Umbilical cord (tissue), 2 donors: Measurements from ENCODE around the gene RMND5B. TPM values are rescaled to one million over a fixed set of nuclear protein-coding genes. Genes with fewer than 3 reads are reported as not detected.
"Not testable (repeated sequence)": the region's sequence is repeated elsewhere in the genome, so short reads cannot be mapped to it uniquely, and the experiment has no call there.

Experiments
- DNase-seq: peaks from one replicate; pipeline ENCODE4 v3.0.0-alpha.2; 2015; ENCODE audit warnings: low spot score
- total RNA-seq: library from RNA; depleted of rRNA; stranded (reverse); fragments of >200 nt; gene quantifications from one replicate; pipeline ENCODE4 v1.2.3, GENCODE V29; 2014; ENCODE audit warnings: low replicate concordance; ENCODE audit not compliant: insufficient read depth

The RMND5B gene
- total RNA-seq, 1 donor from 2014 or later, result 15.6 TPM

DNA sequence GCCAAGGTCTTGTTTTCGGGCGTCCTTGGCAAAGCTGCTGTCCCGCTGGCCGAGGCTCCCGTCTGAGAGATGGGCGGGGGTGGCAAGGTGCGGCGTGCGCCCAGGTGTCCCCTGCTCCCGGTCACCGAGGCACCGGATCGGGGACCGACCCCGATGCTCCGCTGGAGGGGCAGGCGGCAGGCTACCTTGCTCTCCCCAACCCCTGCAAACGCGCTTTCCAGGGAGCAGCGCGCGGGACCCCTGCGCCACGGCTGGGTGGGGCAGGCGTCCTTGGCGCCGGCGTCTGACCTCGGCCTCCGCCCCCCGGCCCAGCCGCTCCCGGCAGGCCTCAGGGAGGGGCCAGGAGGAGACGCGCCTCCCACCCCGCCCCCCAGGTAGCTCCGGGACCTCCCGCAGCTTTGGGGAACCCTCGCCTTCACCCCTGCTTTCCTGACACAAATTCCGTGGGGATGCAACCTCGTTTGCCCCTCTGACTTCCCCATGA is 16.9 kb upstream of the RMND5B start:
- DNase-seq, result no peak

DNA sequence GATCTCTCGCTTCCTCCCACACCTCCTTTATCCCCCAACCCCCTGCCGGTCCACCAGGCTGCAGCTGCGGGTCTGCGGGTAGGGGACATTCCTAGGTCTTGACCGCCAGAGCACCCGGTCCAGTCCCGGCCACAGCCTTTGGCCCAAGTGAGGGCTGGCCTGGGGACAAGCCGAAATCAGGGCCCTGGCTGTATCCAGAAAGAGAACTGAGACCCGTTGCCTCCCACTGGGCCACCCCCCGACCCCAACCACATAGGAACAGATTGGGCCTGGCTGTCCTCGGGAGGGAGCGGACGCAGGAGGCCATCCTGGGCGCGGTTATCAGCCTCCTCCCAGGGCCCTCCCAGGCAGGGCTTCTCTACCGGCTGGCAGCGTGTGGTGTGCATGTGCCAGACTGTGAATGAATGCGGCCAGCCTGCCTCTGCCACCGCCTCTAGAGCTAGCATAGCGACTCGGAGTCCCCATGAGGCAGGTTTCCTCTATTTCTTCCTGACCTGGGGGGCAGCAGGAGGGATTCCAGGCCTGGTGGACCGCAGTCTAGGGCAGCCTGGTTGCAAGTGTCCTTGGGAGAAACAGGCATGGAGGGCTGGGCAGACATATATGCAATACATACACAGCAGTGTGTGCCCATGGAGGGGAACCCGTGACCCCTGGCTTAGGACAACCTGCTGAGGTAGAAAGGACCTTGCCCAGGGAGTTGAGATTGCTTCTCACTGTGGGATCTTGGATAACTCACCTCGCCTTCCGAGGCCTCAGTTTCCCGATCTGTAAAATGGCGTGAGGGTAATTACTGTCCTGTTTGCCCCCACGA is 16.3 kb upstream of the RMND5B start:
- no peak for DNase-seq

DNA sequence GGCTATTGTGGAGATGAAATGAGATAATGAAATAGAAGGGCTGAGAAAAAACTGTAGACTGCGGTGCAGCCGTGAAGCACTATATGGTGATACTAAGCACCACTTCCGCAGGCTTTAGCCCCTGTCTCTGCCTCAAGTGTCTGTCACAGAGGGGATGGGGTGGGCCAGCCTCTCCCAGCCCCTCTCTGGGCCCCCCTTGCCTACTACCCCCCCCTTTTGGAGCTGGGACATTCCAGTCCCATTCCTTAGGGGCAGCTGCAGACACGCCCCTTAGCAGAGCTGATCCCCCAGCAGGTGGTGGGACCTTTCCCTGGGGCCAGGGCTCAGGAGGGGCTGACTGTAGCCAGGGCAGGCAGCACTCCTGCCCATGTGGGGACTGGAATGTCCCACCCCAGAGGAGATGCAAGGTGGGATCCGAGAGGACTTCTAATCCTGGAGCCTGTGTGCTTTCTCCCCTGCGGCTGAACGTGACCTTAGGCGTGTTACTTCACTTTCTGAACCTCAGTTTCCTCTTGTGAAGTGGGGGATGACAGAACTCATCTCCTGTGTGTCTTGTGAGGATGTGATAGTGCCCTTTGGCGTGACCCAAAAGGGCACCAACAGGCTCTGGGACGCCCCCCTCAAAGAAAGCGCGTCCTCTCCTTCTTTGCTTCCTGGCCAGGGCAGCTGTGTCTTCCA is 15.5 kb upstream of the RMND5B start:
- no peak for DNase-seq

DNA sequence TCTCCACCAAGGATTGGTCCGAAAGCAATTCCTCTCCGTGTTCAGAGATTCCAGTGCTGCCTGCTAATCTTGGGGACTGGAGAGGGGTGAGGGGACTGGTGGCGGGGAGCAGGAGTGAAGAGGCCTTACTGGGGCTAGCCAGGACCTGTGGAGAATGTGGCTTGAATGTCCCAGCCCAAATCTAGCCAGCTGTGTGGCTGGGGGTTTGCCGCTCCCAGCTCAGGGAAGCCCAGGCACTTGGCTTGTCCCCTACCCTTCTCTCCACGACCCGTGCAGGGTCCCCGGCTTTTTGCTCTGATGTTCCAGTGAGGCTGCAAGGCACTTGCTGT is 15.0 kb upstream of the RMND5B start:
- DNase-seq, result no peak

DNA sequence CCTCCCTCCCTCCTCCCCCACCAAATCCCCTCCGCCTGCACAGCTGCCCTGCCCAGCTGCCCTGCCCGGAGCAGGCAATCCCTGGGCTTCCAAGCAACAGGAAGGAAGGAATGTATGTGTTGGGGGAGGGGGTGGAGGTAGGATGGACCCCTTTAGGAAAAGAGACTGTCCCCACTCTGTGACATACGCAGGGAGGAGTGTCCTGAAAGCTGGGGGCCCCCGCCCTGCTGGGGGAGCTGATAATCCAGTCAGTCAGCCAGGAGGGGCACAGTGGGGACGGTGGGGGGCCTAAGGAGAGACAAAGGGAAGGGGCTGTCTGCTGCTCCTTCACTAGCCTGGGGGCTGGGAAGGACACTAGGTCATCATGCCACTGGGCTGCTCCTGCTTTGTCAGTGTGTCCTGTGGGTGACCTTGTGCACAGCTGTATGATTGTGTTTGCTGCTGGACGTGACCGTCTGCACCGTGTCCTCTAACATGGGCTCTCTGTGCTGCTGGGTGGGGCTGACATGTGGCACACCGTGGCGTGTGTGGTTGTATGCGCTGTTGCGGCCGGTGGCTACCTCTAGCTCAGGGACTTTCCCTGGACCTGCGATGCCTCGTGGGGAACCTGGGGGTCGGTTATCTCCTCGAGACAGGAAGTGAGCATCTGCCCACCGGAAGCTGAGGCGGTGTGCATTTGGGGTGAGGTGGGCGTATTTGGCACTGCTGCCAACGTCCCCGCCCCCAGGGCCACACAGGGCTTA is 14.5 kb upstream of the RMND5B start:
- no peak for DNase-seq

DNA sequence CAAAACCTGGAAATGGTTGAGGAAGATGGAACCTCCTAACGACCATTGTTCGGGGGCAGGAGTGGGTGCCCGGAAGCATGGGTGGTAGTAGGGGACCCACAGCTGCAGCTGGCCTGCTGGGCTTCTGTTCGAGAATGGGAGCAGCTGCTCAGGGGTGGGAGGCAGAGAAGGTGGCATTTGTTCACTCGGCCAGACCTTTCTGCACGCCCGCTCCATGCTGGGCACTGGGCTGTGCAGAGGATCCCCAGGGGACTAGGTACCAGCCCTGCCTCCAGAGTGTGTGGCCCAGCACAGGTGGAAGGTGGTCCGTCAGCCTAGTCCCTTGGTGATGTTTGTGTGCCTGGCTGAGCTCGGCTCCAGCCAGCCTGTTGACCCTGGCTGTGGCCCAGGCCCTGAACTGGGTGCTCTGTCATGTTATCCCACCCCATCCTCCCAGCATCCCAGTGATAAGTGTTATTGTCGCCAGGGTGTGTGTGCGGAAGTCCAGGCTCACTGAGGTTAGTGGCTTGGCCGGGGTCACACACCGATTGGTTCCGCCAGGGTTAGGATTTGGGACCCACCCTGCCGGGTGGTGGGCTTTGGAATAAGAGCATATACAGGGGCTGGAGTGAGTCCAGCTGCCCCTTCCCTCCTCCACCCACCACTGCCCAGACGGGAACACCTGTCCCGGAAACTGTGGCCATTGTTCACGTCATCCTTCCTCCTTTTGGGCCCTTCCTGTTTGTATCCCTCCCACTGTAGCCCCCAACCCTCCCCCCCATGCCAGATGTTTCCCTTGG is 12.7 kb upstream of the RMND5B start:
- DNase-seq, result no peak

DNA sequence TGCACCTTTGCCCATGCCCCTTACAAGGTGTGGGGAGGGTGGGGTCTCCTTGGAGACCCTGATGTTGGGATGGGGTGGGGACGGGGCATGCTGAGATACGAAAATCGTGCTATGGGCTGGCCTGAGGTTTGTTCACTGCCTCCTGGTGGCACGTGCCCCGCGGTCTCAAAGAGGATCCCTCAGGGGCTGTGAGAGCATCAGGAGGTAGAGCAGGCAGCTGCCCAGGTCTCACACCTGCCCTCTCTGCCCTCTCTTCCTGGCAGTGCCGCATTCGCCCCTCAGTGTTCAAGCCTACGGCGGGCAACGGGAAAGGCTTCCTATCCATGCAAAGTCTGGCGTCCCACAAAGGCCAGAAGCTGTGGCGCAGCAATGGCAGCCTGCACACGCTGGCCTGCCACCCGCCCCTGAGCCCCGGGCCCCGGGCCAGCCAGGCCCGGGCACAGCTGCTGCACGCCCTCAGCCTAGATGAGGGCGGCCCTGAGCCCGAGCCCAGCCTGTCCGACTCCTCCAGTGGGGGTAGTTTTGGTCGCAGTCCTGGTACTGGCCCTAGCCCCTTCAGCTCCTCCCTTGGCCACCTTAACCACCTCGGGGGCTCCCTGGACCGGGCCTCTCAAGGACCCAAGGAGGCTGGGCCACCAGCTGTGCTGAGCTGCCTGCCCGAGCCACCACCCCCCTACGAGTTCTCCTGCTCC is 10.8 kb upstream of the RMND5B start:
- DNase-seq, result no peak

DNA sequence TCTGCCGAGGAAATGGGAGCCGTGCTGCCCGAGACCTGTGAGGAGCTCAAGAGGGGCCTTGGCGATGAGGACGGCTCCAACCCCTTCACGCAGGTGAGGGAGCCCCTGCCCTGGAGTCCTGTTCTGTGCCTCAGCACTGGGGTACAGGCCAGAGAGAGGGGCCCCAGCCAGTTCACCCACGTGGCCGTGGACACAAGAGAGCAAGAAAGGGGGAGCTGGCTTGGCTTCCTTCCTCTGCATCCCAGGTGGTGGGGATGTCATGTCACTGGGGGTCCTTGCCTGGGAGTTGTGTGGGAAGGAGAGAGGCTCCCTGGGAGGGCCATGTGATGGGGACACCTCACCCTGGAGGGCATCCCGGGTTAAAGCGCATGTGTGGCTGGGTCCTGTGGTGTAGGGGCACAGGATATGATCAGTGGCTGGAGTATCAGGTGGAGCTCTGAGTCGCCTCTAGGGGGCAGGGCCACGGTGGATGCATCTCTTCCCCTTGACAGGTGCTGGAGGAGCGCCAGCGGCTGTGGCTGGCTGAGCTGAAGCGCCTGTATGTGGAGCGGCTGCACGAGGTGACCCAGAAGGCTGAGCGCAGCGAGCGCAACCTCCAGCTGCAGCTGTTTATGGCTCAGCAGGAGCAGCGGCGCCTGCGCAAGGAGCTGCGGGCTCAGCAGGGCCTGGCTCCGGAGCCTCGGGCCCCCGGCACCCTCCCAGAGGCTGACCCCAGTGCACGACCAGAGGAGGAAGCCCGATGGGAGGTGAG is 10.0 kb upstream of the RMND5B start:
- peak; percentile 47 for DNase-seq

DNA sequence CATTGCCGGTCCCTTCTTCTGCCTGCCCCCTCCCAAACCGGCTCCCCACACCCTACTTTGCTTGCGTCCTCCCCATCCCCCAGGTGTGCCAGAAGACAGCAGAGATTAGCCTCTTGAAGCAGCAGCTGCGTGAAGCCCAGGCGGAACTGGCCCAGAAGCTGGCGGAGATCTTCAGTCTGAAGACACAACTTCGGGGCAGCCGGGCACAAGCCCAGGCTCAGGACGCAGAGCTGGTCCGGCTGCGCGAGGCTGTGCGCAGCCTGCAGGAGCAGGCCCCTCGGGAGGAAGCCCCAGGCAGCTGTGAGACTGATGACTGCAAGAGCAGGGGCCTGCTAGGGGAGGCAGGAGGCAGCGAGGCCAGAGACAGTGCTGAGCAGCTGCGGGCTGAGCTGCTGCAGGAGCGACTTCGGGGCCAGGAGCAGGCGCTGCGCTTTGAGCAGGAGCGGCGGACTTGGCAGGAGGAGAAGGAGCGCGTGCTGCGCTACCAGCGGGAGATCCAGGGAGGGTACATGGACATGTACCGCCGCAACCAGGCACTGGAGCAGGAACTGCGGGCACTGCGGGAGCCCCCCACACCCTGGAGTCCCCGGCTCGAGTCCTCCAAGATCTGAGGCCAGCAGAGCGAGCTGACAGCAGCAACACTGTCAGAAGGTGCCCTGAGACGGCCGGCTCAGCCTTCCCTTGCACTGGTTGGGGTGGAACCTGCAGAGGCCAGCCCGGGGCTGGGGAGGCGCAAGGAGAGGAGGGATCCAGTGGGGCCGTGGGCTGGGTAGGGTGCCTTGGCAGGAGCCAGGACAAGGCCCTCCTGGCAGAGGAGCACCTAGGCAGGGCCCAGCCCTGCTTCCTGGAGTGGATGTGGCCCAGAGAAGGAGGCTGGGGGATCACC is 9.2 kb upstream of the RMND5B start:
- DNase-seq, result no peak

DNA sequence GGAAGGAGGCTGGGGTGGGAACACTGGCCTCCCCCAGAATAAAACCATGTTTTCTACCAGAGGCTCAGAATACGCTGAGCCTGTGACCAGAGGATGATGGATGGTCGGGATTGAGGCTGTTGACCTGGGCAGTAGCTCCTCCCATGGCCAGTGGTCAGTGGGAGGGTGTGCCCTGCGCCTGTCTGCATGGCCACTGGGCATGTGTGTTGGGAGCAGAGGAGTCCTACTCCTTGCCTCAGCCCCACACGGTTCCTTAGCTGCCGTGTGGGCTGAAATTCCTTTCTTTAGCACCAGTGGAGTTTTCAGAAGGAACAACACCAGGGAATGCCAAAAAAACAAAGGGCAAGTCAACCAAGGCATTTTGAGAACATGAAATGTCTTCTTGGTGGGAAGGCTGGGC is 8.5 kb upstream of the RMND5B start:
- no peak for DNase-seq

DNA sequence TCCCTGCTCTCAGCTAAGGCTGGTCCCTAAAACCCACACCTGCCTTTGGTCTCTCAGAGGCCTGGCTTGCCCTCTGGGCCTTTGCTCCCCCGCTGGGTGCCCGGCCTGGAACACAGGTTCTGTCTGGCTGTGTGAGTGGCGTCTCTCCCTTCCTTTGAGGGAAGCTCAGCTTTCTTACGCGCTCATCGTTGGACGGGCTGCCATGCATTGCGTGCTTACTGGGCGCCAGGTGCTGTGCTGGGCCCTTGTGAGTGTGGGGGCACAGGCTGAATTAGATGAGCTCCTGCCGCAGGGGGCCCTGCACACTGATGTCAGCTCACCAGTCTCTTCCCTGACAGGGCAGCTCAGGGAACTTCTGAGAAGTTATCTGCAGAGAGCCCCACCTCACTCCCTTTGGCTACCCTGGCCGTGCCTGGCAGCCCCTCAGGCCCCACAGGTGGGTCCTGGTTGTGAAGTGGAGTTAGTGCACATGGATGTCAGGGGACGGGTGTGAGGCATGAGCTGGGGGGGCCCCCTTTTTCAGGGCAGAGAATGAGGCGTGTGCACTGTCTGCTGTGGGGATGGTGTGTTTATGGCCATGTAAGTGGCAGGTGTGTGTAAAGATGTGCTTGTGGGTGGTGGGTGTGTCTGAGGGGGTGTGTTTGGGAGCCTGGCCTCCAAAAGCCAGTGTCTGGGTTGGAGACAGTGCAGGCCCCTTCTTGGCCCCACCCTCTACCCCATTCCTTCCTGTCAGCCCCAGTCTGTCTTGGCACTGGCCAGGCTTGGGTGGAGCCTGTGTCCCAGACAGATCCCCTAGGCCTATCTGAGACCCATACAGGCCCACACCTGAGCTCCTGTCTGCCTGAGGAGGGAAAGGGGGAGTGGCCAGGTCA is 7.5 kb upstream of the RMND5B start:
- DNase-seq, result peak; percentile 58

DNA sequence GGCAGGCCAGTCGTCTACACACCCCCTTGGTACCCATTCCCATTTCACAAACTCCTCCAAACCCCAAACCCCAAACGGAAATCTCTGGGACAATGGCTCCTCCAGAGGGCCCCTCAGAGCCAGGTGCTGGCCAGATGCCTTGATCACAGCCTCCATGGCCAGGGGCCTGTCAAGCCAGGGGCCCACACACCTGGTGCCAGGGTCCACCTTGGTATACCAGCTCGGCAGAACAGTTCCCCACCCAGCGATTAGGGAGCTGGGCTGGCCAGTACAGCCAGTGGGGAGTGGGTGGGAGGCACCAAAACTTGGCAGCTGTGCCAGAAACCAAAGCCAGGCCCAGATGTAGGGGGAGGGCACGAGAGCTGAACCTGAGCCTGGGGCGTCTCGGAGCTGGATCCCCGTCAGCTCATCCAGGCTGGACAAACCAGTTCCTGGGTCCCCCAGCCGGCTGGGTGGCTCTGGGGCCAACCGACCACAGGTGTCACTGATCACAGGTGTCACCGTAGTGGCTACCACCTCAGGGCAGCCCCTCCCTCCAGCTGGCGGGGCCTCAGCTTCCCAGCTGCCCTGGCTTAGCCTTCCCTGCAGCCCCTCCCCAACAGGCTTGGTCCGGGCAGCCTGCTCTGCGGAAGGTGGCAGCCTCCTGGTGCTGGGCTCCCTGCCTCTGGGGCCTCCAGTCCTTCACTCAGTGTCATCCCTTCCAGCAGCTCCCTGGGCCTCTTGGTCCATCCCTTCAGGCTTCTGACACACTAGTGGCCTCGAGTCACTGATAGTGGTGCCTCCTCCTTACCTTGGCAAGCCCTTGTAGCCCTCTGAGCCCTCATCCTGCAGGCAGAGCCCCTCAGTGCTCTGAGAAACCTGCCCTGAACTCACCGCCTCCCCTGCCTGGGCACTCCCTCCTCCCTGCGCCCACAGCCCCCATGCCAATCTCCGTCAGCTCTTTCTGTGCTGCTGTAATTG is 6.6 kb upstream of the RMND5B start:
- peak; percentile 52 for DNase-seq

DNA sequence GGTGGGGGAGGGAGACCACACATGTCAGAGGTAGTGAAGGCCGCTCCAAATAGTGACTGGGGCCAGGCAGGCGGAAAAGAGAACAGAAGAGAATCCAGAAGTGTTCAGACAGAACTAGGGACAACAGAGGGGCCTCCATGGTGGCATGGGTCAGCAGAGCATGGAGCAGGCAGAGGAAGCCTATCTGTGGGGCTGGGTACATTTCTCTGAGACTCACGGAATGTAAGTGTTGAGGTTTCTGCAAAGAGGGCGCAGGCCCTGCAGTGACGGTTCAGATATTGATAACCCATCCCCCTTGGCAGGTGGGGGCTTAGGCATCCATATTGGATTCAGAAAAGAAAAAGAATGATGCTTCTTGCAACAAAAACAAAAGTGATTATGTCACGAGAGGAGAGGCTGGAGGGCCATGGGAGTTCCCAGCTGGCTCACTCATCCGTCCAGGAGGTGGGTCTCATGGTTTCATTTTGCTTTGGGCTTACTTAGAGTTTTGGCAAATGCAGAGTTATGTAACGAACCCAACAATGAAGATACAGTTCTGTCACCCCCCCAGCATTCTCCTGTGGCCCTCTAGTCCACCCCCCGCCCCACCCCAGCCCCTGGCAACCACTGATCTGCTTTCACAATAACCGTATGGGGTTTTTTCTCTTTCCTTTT is 5.4 kb upstream of the RMND5B start:
- DNase-seq, result no peak

DNA sequence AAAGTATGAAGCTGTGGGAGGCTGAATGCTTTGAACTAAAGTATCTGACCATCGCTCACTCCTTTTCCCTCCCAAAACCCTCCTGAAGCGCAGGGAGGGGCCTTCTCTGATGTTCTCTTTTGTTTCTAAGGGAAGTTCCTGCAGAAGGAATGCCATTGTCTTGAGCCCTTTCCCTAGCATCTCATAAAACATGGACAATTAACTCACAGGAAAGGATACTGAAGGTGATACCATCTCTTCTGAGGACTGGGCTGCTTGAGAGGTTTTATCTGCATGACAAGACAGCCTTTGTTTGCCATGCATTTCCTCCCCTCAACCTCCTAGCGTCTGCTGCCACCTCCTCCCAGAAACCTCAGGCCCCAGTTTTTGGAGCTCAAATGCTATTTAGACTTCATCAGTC is 4.3 kb upstream of the RMND5B start:
- no peak for DNase-seq

DNA sequence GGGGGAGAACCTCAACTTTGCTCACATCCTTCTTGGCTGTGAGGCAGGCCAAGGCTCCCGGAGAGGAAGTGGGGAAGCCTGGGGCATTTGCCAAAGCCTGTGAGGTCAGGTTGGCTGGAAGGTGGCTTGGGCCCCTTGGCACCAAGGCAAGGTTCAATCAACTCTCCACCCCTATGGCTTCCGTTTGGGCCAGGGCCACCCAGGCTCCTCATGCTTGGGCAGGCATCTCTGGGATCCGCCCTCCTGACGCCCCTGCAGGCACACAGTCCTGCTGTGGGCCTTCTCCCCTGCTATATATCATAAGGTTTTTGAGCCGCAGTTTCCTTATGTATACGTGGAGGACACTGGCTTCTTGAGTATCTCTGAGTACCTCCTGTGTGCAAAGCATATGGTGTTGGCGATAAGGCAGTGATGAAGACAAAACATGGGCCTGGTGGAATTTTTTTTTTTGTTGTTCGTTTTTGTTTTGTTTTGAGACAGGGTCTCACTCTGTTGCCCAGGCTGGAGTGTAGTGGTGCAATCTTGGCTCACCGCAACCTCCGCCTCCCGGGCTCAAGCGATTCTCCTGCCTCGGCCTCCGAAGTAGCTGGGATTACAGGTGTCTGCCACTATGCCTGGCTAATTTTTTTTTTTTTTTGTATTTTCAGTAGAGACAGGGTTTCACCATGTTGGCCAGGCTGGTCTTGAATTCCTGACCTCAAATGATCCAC is 3.4 kb upstream of the RMND5B start:
- DNase-seq, result not testable (repeated sequence)

DNA sequence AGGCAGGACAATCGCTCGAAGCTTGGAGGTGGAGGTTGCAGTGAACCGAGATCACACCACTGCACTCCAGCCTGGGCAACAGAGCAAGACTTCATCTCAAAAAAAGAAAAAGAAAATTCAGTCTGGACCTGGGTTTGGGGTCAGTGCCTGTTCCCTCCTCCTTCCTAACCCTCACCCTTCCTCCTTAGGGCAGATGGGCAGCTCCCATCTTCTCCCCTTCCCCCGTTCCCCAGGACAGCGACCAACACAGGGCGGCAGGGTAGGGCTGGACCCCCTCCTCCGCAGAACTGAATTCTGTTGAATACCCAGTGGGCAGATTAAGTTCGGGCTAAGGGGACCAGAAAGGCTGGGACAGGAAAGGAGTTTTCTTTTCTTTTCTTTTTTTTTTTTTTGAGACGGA is 1.5 kb upstream of the RMND5B start:
- no peak for DNase-seq
